NCI-H524 (cell line): ENCODE measurements around the gene SLC12A7.
"Not testable (repeated sequence)": the region's sequence is repeated elsewhere in the genome, so short reads cannot be mapped to it uniquely, and the experiment has no call there.

ENCODE experiments used
- DNase-seq, 2 experiments: peaks; one replicate each; lab custom pipeline; 2025; lab: John Stamatoyannopoulos, UW

SLC12A7 gene

GRCh38 chr5:1111727-1112289 is at the start of gene SLC12A7:
Gene SLC12A7, minus strand, starts transcription at chr5:1112063. Its CDS starts 72 bp downstream, at chr5:1111991.
- DNase-seq = peak in 1 of 2 experiments; percentile 18

- no peak for DNase-seq
Measured at GRCh38 chr5:1161108-1161832, 49.4 kb upstream of the SLC12A7 start.

GRCh38 chr5:1159774-1160406 is 48.0 kb upstream of the SLC12A7 start:
- no peak for DNase-seq

- no peak for DNase-seq
Measured at GRCh38 chr5:1159341-1159675, 47.4 kb upstream of the SLC12A7 start.

- DNase-seq = no peak
Measured at GRCh38 chr5:1158647-1159340, 46.9 kb upstream of the SLC12A7 start.

GRCh38 chr5:1157461-1157986 is 45.7 kb upstream of the SLC12A7 start:
- DNase-seq = not testable (repeated sequence)

- DNase-seq = no peak
Measured at GRCh38 chr5:1156754-1157460, 45.0 kb upstream of the SLC12A7 start.

GRCh38 chr5:1156033-1156753 is 44.3 kb upstream of the SLC12A7 start:
- no peak for DNase-seq

- no peak for DNase-seq
Measured at GRCh38 chr5:1155191-1156032, 43.5 kb upstream of the SLC12A7 start.

GRCh38 chr5:1153428-1153827 is 41.6 kb upstream of the SLC12A7 start:
- no peak for DNase-seq

- no peak for DNase-seq
Measured at GRCh38 chr5:1152771-1153282, 41.0 kb upstream of the SLC12A7 start.

GRCh38 chr5:1152156-1152555 is 40.3 kb upstream of the SLC12A7 start:
- DNase-seq = no peak

GRCh38 chr5:1151316-1151715 is 39.5 kb upstream of the SLC12A7 start:
- DNase-seq = no peak

- DNase-seq = no peak
Measured at GRCh38 chr5:1150866-1151265, 39.0 kb upstream of the SLC12A7 start.

- DNase-seq = no peak
Measured at GRCh38 chr5:1144638-1145396, 33.0 kb upstream of the SLC12A7 start.

GRCh38 chr5:1144089-1144488 is 32.2 kb upstream of the SLC12A7 start:
- DNase-seq = no peak

- no peak for DNase-seq
Measured at GRCh38 chr5:1143670-1143951, 31.7 kb upstream of the SLC12A7 start.

GRCh38 chr5:1142886-1143669 is 31.2 kb upstream of the SLC12A7 start:
- DNase-seq = no peak

- no peak for DNase-seq
Measured at GRCh38 chr5:1141834-1142233, 30.0 kb upstream of the SLC12A7 start.
